ENCODE data around the gene VDAC2.
"Not testable (repeated sequence)": the region's sequence is repeated elsewhere in the genome, so short reads cannot be mapped to it uniquely, and the experiment has no call there.

VDAC2 gene

GRCh38 chr10:75201793-75202307 lies 8.7 kb upstream of the VDAC2 start:
- DNase-seq = no peak

GRCh38 chr10:75202321-75203045 lies 8.1 kb upstream of the VDAC2 start:
- DNase-seq = no peak

GRCh38 chr10:75203046-75203620 lies 7.5 kb upstream of the VDAC2 start:
- not testable (repeated sequence) for DNase-seq

GRCh38 chr10:75203724-75204123 lies 6.9 kb upstream of the VDAC2 start:
- DNase-seq = no peak

- DNase-seq = no peak
Observed at GRCh38 chr10:75205908-75206307, 4.7 kb upstream of the VDAC2 start.

GRCh38 chr10:75206638-75207037 lies 4.0 kb upstream of the VDAC2 start:
- not testable (repeated sequence) for DNase-seq

- no peak for DNase-seq
Observed at GRCh38 chr10:75207079-75207856, 3.3 kb upstream of the VDAC2 start.

- DNase-seq = no peak
Observed at GRCh38 chr10:75207857-75208144, 2.8 kb upstream of the VDAC2 start.

GRCh38 chr10:75208181-75208580 lies 2.4 kb upstream of the VDAC2 start:
- no peak for DNase-seq

- no peak for DNase-seq
Observed at GRCh38 chr10:75209086-75209920, 1.3 kb upstream of the VDAC2 start.

- DNase-seq = peak; percentile 75
Observed at GRCh38 chr10:75209921-75210281, 695 bp upstream of the VDAC2 start.

- DNase-seq = peak; percentile 58
Observed at GRCh38 chr10:75211007-75211691, 553 bp downstream of the VDAC2 start.

- DNase-seq = no peak
Observed at GRCh38 chr10:75212343-75212742, 1.7 kb downstream of the VDAC2 start.

- DNase-seq = no peak
Observed at GRCh38 chr10:75220274-75220673, 9.7 kb downstream of the VDAC2 start.

- DNase-seq = not testable (repeated sequence)
Observed at GRCh38 chr10:75221492-75221891, 10.9 kb downstream of the VDAC2 start.

GRCh38 chr10:75223507-75223906 lies 12.9 kb downstream of the VDAC2 start:
- DNase-seq = no peak

GRCh38 chr10:75226095-75226494 lies 15.5 kb downstream of the VDAC2 start:
- no peak for DNase-seq

GRCh38 chr10:75226656-75227055 lies 16.1 kb downstream of the VDAC2 start:
- no peak for DNase-seq

- no peak for DNase-seq
Observed at GRCh38 chr10:75228278-75228677, 17.7 kb downstream of the VDAC2 start.

- DNase-seq = no peak
Observed at GRCh38 chr10:75228834-75229233, 18.2 kb downstream of the VDAC2 start.

GRCh38 chr10:75229971-75230370 lies 19.4 kb downstream of the VDAC2 start:
- no peak for DNase-seq

GRCh38 chr10:75230600-75231038 lies 20.0 kb downstream of the VDAC2 start:
- DNase-seq = peak; percentile 89
